Caco-2 (cell line): ENCODE data around the gene TGM5. TPM values are rescaled to one million over a fixed set of nuclear protein-coding genes. Genes with fewer than 3 reads are reported as not detected.

Experiments
- BruUV-seq: library from RNA; stranded (reverse); fragments of 400-500 nt; replicated peaks from 2 replicates; lab custom pipeline; 2021; lab: Mats Ljungman, UMichigan
- CTCF ChIA-PET: fragments of 300-600 bp; sonication (Branson Sonifier 250); formaldehyde crosslinking; loops from one replicate; lab custom pipeline; 2022; ENCODE audit warnings: antibody characterized with exemption; lab: Charles Lee
- POLR2A ChIA-PET: fragments of 300-600 bp; sonication (Branson Sonifier 250); formaldehyde crosslinking; loops from one replicate; lab custom pipeline; 2022; ENCODE audit warnings: antibody characterized with exemption; lab: Charles Lee
- DNase-seq, 2 experiments: peaks; one replicate each; pipeline versions ENCODE4 v3.0.0 to v3.0.0-alpha.2; 2020 to 2022
- H3K27me3 ChIP-seq: replicated peaks from 2 replicates; pipeline ENCODE4 v1.6.0; 2011; ENCODE audit warnings: low read length; ENCODE audit not compliant: control insufficient read depth, insufficient read depth
- H3K36me3 ChIP-seq: 2 replicates; pipeline ENCODE4 v1.5.1; 2011; ENCODE audit warnings: low read length; ENCODE audit not compliant: control insufficient read depth, insufficient read depth
- H3K4me1 ChIP-seq: fragments of 250-450 bp; sonication (Bioruptor Pico); 2 replicates; pipeline ENCODE4 v1.5.1; 2020; ENCODE audit warnings: mild to moderate bottlenecking
- H3K4me3 ChIP-seq: 2 replicates; pipeline ENCODE4 v1.5.1; 2011; ENCODE audit warnings: low read depth, mild to moderate bottlenecking, control low read depth, low read length
- H3K9me3 ChIP-seq: fragments of 250-450 bp; sonication (Bioruptor Pico); 2 replicates; pipeline ENCODE4 v1.5.1; 2020; ENCODE audit warnings: mild to moderate bottlenecking, moderate library complexity
- H3K27ac Mint-ChIP-seq: one replicate; pipeline ENCODE4 v1.8.0; 2022; ENCODE audit warnings: mixed read lengths; ENCODE audit not compliant: unreplicated experiment
- H3K27me3 Mint-ChIP-seq: one replicate; pipeline ENCODE4 v1.8.0; 2022; ENCODE audit warnings: mixed read lengths; ENCODE audit not compliant: insufficient read depth, unreplicated experiment
- H3K36me3 Mint-ChIP-seq: one replicate; pipeline ENCODE4 v1.8.0; 2022; ENCODE audit warnings: mild to moderate bottlenecking, mixed read lengths; ENCODE audit not compliant: insufficient read depth, unreplicated experiment
- H3K4me1 Mint-ChIP-seq: one replicate; pipeline ENCODE4 v1.8.0; 2022; ENCODE audit warnings: low read depth, mixed read lengths; ENCODE audit not compliant: unreplicated experiment
- H3K4me3 Mint-ChIP-seq: one replicate; pipeline ENCODE4 v1.8.0; 2022; ENCODE audit warnings: mild to moderate bottlenecking, moderate library complexity, mixed read lengths; ENCODE audit not compliant: unreplicated experiment
- H3K9me3 Mint-ChIP-seq: one replicate; pipeline ENCODE4 v1.8.0; 2022; ENCODE audit warnings: mixed read lengths; ENCODE audit not compliant: unreplicated experiment
- CTCF ChIP-seq, 2 experiments: fragments of 200-600 bp in 1 of 2; IDR thresholded peaks; 1 replicate in 1 of 2; 2 replicates in 1 of 2; pipeline versions ENCODE4 v1.5.1 to v1.8.0; 2011 to 2022; ENCODE audit warnings: antibody characterized with exemption in 1 of 2, control low read depth in 1 of 2, inconsistent platforms in 1 of 2, low read depth in 1 of 2, low read length in 1 of 2, mild to moderate bottlenecking in 1 of 2, moderate library complexity in 1 of 2; ENCODE audit not compliant: insufficient read depth in 1 of 2, severe bottlenecking in 1 of 2, unreplicated experiment in 1 of 2
- intact Hi-C: fragments of 100-400 bp; cut with micrococcal nuclease; formaldehyde crosslinking; loops from one replicate; pipeline ENCODE4 v1.10.0; 2022; ENCODE audit not compliant: unreplicated experiment
- total RNA-seq: library from RNA; stranded (reverse); gene quantifications from 2 replicates; pipeline ENCODE4 v1.2.3, GENCODE V29; 2022

The TGM5 gene
- total RNA-seq, 1 experiment from 2014 or later, result not detected

DNA sequence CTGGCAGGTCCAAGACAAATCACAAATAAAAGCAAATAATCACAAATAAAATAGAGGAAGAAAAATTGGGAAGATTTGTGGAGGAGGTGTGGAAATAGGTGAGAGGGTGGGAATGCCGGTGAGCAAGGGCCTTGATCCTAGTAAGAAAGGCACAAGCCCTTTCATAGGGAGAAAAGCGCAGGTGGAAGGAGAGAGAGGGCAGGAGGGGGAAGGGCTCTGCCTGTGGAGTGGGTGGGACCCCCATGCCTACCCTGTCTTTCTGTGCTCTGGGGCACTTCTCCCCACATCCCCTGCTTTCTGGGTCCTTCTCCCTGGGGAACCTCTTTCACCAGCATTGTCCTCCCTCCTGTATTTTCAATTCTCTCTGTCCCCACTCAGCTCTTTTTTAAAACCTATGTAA, 711 bp upstream of the TGM5 start:
- Histone ChIP-seq H3K36me3 (no peaks in the 10 kb centered on the region), H3K4me1 (no peaks in the 10 kb centered on the region), H3K9me3 (no peaks in the 10 kb centered on the region), H3K4me3 (no peak overlapping the region), H3K27me3 (no peaks in the 10 kb centered on the region; the same call in 1 of the 2 replicates)
- no peak for TF ChIP-seq CTCF (IDR thresholded peaks at IDR 0.05; ENCODE audit: insufficient read depth in 1 of 2, low read depth in 1 of 2, low read length in 1 of 2, severe bottlenecking in 1 of 2, unreplicated experiment in 1 of 2)
- ChIA-PET POLR2A (no interaction called here), CTCF (interaction anchor here (1.6 to 3.7 kb wide), 2 partner anchors 18 to 42 kb away, joined by 3 to 13 read pairs; no protein-coding TSS in a partner anchor)
- no peak overlapping the region for H3K4me3 Mint-ChIP-seq
- no peak overlapping the region for H3K27ac Mint-ChIP-seq
- intact Hi-C loops, result no loop called here
- BruUV-seq, result no TSS peak
- H3K4me1 Mint-ChIP-seq, result no peaks in the 10 kb centered on the region
- DNase-seq, result no peak
- H3K9me3 Mint-ChIP-seq, result no peaks in the 10 kb centered on the region
- H3K36me3 Mint-ChIP-seq, result no peaks in the 10 kb centered on the region
- peaks cover 19% of the 10 kb centered on the region for H3K27me3 Mint-ChIP-seq

- Mint-ChIP-seq H3K27ac (no peak overlapping the region), H3K4me1 (no peaks in the 10 kb centered on the region), H3K9me3 (no peaks in the 10 kb centered on the region), H3K36me3 (no peaks in the 10 kb centered on the region), H3K27me3 (peaks cover 25% of the 10 kb centered on the region), H3K4me3 (no peak overlapping the region)
- H3K4me3 ChIP-seq, result no peak overlapping the region
- CTCF ChIA-PET, result interaction anchor here (1.6 kb wide), 1 partner anchor 19 kb away, joined by 3 read pairs; no protein-coding TSS in a partner anchor
- no peaks in the 10 kb centered on the region for H3K9me3 ChIP-seq
- POLR2A ChIA-PET, result no interaction called here
- intact Hi-C loops, result no loop called here
- TF ChIP-seq CTCF (IDR thresholded peaks at IDR 0.05; ENCODE audit: insufficient read depth in 1 of 2, low read depth in 1 of 2, low read length in 1 of 2, severe bottlenecking in 1 of 2, unreplicated experiment in 1 of 2), result no peak
- BruUV-seq, result no TSS peak
- H3K27me3 ChIP-seq, result no peaks in the 10 kb centered on the region; the same call in 1 of the 2 replicates
- DNase-seq, result no peak
- H3K36me3 ChIP-seq, result no peaks in the 10 kb centered on the region
- H3K4me1 ChIP-seq, result no peaks in the 10 kb centered on the region
These were observed 342 bp downstream of the TGM5 start for GRCh38 chr15:43266386-43266785.

DNA sequence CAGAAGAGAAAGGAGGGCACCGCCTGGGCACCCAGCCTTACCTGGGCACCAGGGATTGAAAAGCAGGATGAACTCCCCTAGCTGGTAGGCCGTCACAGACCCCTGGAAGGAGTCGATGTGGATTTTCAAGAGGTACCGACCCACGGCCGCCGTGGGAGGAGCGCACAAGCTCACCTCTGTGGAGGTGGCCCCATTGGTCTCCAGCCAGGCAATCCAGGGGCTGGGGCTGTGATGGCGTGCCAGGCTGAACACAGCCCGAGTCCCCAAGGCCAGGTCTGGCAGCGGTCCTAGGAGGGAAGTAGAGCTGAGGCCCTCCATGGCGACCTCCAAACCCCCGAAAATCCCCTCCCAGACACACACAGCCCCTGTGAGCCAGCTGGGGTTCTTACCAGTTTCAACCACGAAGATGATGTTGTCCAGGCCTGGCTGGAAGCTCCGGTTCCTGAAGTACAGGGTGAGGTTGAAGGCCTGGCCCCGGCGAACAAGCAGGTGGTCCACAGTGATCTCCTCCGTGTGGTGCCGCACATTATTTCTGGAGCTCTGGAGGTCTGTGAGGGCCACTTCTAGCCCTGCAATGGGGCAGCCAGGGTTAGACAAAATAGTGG, 6.6 kb downstream of the TGM5 start:
- no peaks in the 10 kb centered on the region for H3K9me3 Mint-ChIP-seq
- CTCF ChIA-PET, result interaction anchor here (1.9 kb wide), 1 partner anchor 35 kb away, joined by 13 read pairs; no protein-coding TSS in a partner anchor
- no peak for TF ChIP-seq CTCF (IDR thresholded peaks at IDR 0.05; ENCODE audit: insufficient read depth in 1 of 2, low read depth in 1 of 2, low read length in 1 of 2, severe bottlenecking in 1 of 2, unreplicated experiment in 1 of 2)

More for the DNA sequence above, 6.6 kb downstream of the TGM5 start:
- Histone ChIP-seq H3K36me3 (no peaks in the 10 kb centered on the region), H3K4me3 (no peak overlapping the region), H3K4me1 (no peaks in the 10 kb centered on the region), H3K9me3 (no peaks in the 10 kb centered on the region), H3K27me3 (no peaks in the 10 kb centered on the region; the same call in none of the 2 replicates)
- Mint-ChIP-seq H3K27ac (no peak overlapping the region), H3K4me1 (no peaks in the 10 kb centered on the region), H3K4me3 (no peak overlapping the region), H3K27me3 (peaks cover 11% of the 10 kb centered on the region), H3K36me3 (no peaks in the 10 kb centered on the region)
- DNase-seq, result no peak
- intact Hi-C loops, result no loop called here
- POLR2A ChIA-PET, result no interaction called here
- no TSS peak for BruUV-seq
